ENCODE data around the gene CHD6. TPM values are rescaled to one million over a fixed set of nuclear protein-coding genes. Genes with fewer than 3 reads are reported as not detected.

The CHD6 gene
- total RNA-seq, 6 experiments from 2014 or later = 24.7 to 28.9 (median 27.1) TPM

GRCh38 chr20:41437836-41438235, 180.3 kb downstream of the CHD6 start:
- Mint-ChIP-seq H3K4me3 (no peak overlapping the region), H3K27me3 (ENCODE audit: insufficient read depth) (peaks cover 2% of the 10 kb centered on the region), H3K27ac (peak overlapping the region; percentile 32; the same call in 1 of the 2 replicates), H3K36me3 (ENCODE audit: low read depth) (peaks cover 78% of the 10 kb centered on the region), H3K4me1 (ENCODE audit: low read depth) (peaks cover 43% of the 10 kb centered on the region), H3K9me3 (no peaks in the 10 kb centered on the region; the same call in 1 of the 2 replicates)
- TF ChIP-seq, protein P1, sequence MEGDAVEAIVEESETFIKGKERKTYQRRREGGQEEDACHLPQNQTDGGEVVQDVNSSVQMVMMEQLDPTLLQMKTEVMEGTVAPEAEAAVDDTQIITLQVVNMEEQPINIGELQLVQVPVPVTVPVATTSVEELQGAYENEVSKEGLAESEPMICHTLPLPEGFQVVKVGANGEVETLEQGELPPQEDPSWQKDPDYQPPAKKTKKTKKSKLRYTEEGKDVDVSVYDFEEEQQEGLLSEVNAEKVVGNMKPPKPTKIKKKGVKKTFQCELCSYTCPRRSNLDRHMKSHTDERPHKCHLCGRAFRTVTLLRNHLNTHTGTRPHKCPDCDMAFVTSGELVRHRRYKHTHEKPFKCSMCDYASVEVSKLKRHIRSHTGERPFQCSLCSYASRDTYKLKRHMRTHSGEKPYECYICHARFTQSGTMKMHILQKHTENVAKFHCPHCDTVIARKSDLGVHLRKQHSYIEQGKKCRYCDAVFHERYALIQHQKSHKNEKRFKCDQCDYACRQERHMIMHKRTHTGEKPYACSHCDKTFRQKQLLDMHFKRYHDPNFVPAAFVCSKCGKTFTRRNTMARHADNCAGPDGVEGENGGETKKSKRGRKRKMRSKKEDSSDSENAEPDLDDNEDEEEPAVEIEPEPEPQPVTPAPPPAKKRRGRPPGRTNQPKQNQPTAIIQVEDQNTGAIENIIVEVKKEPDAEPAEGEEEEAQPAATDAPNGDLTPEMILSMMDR (IDR thresholded peaks at IDR 0.05) = no peak
- DNase-seq = no peak

DNA sequence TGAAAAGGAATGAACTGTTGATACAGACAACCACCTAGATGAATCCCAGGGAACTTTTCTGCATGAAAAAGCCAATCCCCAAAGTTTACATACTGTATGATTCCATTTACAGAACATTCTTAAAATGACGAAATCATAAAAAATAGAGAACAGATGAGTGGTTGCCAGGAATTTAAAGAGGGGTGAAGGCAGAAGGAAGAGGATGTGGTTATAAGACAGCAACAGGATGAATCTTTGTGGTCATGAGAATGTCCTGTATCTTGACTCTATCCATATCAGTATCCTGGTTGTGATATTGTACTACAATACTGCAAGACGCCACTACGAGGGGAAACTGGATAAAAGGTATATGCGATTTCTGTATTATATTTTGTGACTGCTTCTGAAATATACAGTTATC, 181.5 kb downstream of the CHD6 start:
- Mint-ChIP-seq H3K27me3 (ENCODE audit: insufficient read depth) (peaks cover 2% of the 10 kb centered on the region), H3K4me3 (no peak overlapping the region), H3K4me1 (ENCODE audit: low read depth) (peaks cover 51% of the 10 kb centered on the region)

GRCh38 chr20:41433203-41433602, 185.0 kb downstream of the CHD6 start:
- TF ChIP-seq, protein P1 (IDR thresholded peaks at IDR 0.05) = no peak
- H3K27me3 Mint-ChIP-seq (ENCODE audit: insufficient read depth) = peaks cover 2% of the 10 kb centered on the region
- no peak for DNase-seq
- peaks cover 70% of the 10 kb centered on the region for H3K4me1 Mint-ChIP-seq (ENCODE audit: low read depth)
- H3K36me3 Mint-ChIP-seq (ENCODE audit: low read depth) = peaks cover 63% of the 10 kb centered on the region
- H3K4me3 Mint-ChIP-seq = no peak overlapping the region
- no peak overlapping the region; the same call in 1 of the 2 replicates for H3K27ac Mint-ChIP-seq
- no peaks in the 10 kb centered on the region; the same call in 1 of the 2 replicates for H3K9me3 Mint-ChIP-seq

More for the DNA sequence above, 181.5 kb downstream of the CHD6 start:
- DNase-seq = peak; percentile 82
- TF ChIP-seq, protein P1 (IDR thresholded peaks at IDR 0.05) = no peak
- H3K9me3 Mint-ChIP-seq = no peaks in the 10 kb centered on the region; the same call in 1 of the 2 replicates
- peaks cover 73% of the 10 kb centered on the region for H3K36me3 Mint-ChIP-seq (ENCODE audit: low read depth)
- H3K27ac Mint-ChIP-seq = peak overlapping the region; percentile 32

DNA sequence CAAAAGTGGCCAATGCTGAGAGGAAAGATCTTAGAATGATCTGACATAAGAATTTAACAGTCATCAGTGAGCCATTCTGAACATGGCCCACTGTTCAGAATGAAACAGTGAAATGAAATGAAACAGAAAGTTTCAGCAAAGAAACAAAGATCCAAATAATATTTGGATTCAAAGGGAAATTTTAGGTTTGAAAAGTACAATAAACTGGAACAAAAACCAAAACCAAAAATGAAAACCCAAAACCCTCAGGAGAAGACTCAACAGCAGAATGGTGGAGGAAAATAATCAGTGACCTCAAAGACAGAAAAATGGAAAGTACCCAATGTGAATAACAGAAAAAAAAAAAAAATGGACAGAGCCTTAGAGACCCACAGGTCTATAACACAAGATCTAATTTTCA, 185.4 kb downstream of the CHD6 start:
- H3K4me1 Mint-ChIP-seq (ENCODE audit: low read depth) = peaks cover 70% of the 10 kb centered on the region
- TF ChIP-seq, protein P1 (IDR thresholded peaks at IDR 0.05) = no peak
- H3K9me3 Mint-ChIP-seq = no peaks in the 10 kb centered on the region; the same call in 1 of the 2 replicates
- peaks cover 2% of the 10 kb centered on the region for H3K27me3 Mint-ChIP-seq (ENCODE audit: insufficient read depth)
- H3K36me3 Mint-ChIP-seq (ENCODE audit: low read depth) = peaks cover 65% of the 10 kb centered on the region
- H3K4me3 Mint-ChIP-seq = no peak overlapping the region; the same call in 1 of the 2 replicates
- H3K27ac Mint-ChIP-seq = peak overlapping the region; percentile 27
- DNase-seq = no peak

- H3K36me3 Mint-ChIP-seq (ENCODE audit: low read depth) = peaks cover 56% of the 10 kb centered on the region
- TF ChIP-seq, protein P1 (IDR thresholded peaks at IDR 0.05) = no peak
- no peaks in the 10 kb centered on the region for H3K9me3 Mint-ChIP-seq
- peak; percentile 79 for DNase-seq
- peak overlapping the region; percentile 59 for H3K27ac Mint-ChIP-seq
- peaks cover 66% of the 10 kb centered on the region for H3K4me1 Mint-ChIP-seq (ENCODE audit: low read depth)
- no peak overlapping the region for H3K4me3 Mint-ChIP-seq
- H3K27me3 Mint-ChIP-seq (ENCODE audit: insufficient read depth) = no peaks in the 10 kb centered on the region; the same call in 1 of the 2 replicates
Observed at GRCh38 chr20:41428285-41428684, 189.9 kb downstream of the CHD6 start.

Measured in HFFc6 (cell line).